NCI-H146 (cell line): ENCODE measurements around the gene MB.
"Not testable (repeated sequence)": the region's sequence is repeated elsewhere in the genome, so short reads cannot be mapped to it uniquely, and the experiment has no call there.

ENCODE experiments used
- DNase-seq: peaks from one replicate; lab custom pipeline; 2025; lab: John Stamatoyannopoulos, UW

The MB gene

GRCh38 chr22:35617137-35617755 is at the start of gene MB:
Gene MB, minus strand, starts transcription at chr22:35617329. Its CDS starts 72 bp downstream, at chr22:35617257.
- DNase-seq: no peak

- DNase-seq: not testable (repeated sequence)
Observed at GRCh38 chr22:35666699-35667098, 49.6 kb upstream of the MB start.

DNA sequence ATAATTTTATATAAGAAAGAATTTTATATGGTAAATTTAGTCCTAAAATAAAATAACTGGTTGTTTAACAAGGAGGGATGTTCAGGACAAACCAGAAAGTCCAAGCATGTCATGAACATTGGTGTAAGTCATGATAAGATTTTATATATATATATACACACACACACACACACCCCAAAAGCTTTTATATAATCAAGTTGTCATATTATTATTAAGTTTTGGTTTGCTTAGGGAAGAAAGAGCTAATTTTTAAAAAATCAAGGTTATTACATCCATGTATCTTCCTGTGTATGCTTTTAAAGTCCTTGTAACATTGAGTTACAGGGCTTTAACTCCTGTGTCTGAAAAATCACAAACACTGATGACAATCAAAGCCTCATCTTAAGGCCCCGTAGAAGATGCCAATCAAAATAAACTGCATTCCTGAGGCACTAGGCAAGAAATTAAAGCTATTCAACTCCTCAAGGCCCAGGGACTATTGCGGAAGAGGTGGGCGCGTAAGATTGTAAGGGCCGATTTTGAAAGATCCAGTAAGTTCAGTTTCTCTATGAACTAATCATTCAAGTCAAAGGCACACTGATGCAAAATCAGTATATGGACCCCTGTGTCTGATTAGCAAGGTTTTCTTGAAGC is 47.9 kb upstream of the MB start:
- no peak for DNase-seq

GRCh38 chr22:35663371-35663770 is 46.2 kb upstream of the MB start:
- no peak for DNase-seq

DNA sequence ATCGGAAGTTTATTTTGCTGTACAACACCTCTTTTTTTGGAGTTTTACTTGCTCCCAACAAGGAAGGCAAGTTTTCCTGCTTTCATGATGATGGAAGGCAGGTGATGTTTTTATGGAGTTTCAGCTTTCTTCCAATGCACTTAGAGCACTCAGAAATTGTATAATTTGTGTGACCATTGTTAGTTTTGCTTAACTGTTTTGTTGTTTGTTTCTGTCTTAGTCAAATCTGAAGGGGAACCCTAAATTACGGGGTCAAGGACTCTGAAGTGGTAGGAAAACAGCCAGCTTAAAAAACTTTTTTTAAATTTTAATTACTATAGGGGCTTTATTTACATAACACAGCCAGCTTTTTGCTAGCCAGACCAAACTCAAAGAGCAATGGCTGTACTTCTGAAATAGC is 45.8 kb upstream of the MB start:
- no peak for DNase-seq

GRCh38 chr22:35661464-35661863 is 44.3 kb upstream of the MB start:
- DNase-seq: no peak

- no peak for DNase-seq
Observed at GRCh38 chr22:35660291-35661127, 43.4 kb upstream of the MB start.

GRCh38 chr22:35657571-35658312 is 40.6 kb upstream of the MB start:
- DNase-seq: no peak

- DNase-seq: peak; percentile 3
Observed at GRCh38 chr22:35656284-35656752, 39.2 kb upstream of the MB start.

DNA sequence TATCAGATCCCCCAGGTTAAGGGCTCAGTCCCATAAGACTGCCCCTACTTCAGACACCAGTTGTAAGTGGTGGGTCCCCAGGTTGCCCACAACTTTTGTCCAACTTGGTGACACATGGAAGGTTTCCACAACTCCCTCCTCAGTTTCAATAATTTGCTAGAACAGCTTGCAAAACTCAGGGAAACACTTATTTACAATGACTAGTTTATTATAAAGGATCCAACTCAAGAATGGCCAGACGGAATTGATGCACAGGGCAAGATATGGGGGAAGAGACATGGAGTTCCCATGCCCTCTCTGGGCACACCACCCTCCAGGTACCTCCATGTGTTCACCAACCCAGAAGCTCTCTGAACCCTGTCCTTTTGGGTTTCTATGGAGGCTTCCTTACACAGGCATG is 36.7 kb upstream of the MB start:
- DNase-seq: no peak

DNA sequence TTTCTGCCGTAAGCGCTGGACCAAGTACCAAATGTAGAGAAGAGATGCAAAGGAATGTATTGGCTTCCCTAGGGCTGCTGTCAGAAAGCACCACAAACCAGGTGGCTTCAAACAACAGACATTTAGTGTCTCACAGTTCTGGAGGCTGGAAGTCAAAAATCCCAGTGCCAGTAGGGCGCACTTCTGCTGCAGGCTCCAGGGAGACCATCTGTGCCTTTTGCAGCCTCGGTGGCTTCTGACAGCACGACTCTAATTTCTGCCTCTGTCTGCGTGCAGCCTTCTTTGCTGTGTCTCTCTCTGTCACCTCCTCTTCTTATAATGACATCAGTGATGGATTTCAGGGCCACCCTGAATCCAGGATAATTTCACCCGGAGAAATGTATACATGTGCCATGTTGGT is 34.0 kb upstream of the MB start:
- no peak for DNase-seq

GRCh38 chr22:35649636-35650250 is 32.6 kb upstream of the MB start:
- no peak for DNase-seq

DNA sequence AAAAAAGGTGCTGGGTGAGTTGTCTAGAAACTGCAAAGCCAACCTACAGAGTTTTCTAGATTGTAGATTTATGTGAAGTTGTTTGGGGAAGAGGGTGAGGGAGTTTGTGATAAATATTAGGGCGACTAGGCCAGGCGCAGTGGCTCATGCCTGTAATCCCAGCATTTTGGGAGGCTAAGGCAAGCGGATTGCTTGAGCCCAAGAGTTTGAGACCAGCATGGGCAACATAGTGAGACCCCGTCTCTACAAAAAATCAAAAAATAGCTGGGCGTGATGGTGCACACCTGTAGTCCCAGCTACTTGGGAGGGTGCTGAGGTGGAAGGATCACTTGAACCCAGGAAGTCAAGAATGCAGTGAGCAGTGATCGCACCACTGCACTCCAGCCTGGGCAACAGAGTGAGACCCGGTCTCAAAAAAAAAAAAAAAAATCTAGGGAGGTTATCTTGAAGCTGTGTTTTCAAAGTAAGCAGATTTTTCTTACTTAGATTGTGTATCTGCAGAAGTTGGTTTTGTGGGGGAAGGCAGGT is 32.0 kb upstream of the MB start:
- DNase-seq: no peak

GRCh38 chr22:35648066-35649025 is 31.2 kb upstream of the MB start, which contains the start of gene APOL6:
Gene APOL6, plus strand, starts transcription at chr22:35648446. Its CDS starts 7,980 bp downstream, at chr22:35656426.
- DNase-seq: no peak

- no peak for DNase-seq
Observed at GRCh38 chr22:35645646-35646045, 28.5 kb upstream of the MB start.

- DNase-seq: no peak
Observed at GRCh38 chr22:35643991-35644390, 26.9 kb upstream of the MB start.

- no peak for DNase-seq
Observed at GRCh38 chr22:35642305-35642741, 25.2 kb upstream of the MB start.

GRCh38 chr22:35641494-35642120 is 24.5 kb upstream of the MB start:
- DNase-seq: no peak

GRCh38 chr22:35638410-35638809 is 21.3 kb upstream of the MB start:
- DNase-seq: no peak

GRCh38 chr22:35638001-35638400 is 20.9 kb upstream of the MB start:
- DNase-seq: no peak
